Hepatocyte (in vitro differentiated cells): ENCODE data around the gene ARFGAP1.

Source experiments
- CTCF ChIP-seq: fragments of 200-600 bp; sonication (generic); IDR thresholded peaks from 2 replicates; pipeline ENCODE4 v1.5.1; 2016; ENCODE audit warnings: antibody characterized with exemption, mild to moderate bottlenecking; ENCODE audit not compliant: poor library complexity
- EZH2 ChIP-seq: fragments of 200-600 bp; sonication (generic); IDR thresholded peaks from 2 replicates; pipeline ENCODE4 v1.6.1; 2016; ENCODE audit warnings: antibody characterized with exemption, mild to moderate bottlenecking, borderline replicate concordance

- TF ChIP-seq CTCF, result no peak
- TF ChIP-seq EZH2, result no peak
Observed at GRCh38 chr20:63322146-63322932, 49.7 kb downstream of the ARFGAP1 start.
